ENCODE results near the gene KRTAP10-1. TPM values are rescaled to one million over a fixed set of nuclear protein-coding genes. Genes with fewer than 3 reads are reported as not detected.
"Not testable (repeated sequence)": the region's sequence is repeated elsewhere in the genome, so short reads cannot be mapped to it uniquely, and the experiment has no call there.

The KRTAP10-1 gene
- total RNA-seq, 1 donor from 2014 or later = not detected

DNA sequence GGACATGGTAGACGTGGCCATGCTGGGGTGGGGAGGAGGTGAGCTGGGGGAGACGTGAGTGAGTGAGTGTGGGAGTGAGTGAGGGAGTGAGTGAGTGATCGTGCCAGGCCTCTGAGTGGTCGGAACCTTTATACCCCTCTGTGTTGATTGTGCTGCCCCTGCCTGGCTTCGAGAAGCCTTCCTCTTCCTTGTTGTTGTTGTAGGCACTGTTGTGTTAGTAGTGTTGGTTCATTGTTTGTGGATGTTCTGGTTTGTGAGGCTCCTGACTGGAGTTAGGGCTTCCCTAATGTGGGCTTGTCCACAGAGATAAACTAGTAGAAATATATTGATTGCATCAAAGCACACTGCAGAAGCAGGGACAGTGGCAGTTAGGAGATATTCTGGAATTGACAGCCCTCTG, 18.7 kb upstream of the KRTAP10-1 start, which contains the start of gene KRTAP10-3:
TSS of gene KRTAP10-3 (minus strand) at position 101 of the 400 bp plus-strand sequence. CDS start at position 21, 80 bp downstream.
- Histone ChIP-seq H3K9me3 (replicated peaks) (peaks cover 37% of the 10 kb centered on the region), H3K27ac (replicated peaks) (no peak within 1 kb of the TSS), H3K36me3 (no peaks in the 10 kb centered on the region), H3K4me3 (no peak within 1 kb of the TSS), H3K4me1 (no peaks in the 10 kb centered on the region), H3K27me3 (ENCODE audit: low read depth) (peaks cover 45% of the 10 kb centered on the region)
- no peak for DNase-seq
- TF ChIP-seq, protein P1, sequence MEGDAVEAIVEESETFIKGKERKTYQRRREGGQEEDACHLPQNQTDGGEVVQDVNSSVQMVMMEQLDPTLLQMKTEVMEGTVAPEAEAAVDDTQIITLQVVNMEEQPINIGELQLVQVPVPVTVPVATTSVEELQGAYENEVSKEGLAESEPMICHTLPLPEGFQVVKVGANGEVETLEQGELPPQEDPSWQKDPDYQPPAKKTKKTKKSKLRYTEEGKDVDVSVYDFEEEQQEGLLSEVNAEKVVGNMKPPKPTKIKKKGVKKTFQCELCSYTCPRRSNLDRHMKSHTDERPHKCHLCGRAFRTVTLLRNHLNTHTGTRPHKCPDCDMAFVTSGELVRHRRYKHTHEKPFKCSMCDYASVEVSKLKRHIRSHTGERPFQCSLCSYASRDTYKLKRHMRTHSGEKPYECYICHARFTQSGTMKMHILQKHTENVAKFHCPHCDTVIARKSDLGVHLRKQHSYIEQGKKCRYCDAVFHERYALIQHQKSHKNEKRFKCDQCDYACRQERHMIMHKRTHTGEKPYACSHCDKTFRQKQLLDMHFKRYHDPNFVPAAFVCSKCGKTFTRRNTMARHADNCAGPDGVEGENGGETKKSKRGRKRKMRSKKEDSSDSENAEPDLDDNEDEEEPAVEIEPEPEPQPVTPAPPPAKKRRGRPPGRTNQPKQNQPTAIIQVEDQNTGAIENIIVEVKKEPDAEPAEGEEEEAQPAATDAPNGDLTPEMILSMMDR (IDR thresholded peaks at IDR 0.05; ENCODE audit: borderline replicate concordance) = no peak
- intact Hi-C loops (cut with micrococcal nuclease) = no loop called here

DNA sequence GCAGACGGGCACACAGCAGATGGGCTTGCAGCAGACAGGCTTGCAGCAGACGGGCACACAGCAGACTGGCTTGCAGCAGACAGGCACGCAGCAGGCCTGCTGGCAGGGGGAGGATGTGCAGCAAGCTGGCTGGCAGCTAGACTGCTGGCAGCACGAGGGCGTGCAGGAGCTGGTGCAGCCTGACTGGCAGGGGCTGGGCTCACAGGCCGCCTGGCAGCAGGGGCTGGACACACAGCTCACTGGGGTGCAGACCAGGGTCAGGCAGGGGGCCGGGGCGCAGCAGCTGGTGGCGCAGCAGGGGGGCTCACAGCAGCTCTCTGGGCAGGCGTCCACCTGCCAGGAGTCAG, 18.3 kb upstream of the KRTAP10-1 start:
- H3K4me3 ChIP-seq; intact Hi-C loops (cut with micrococcal nuclease); H3K27ac ChIP-seq (replicated peaks); H3K4me1 ChIP-seq; DNase-seq; H3K36me3 ChIP-seq: not testable (repeated sequence)
- Histone ChIP-seq H3K9me3 (replicated peaks) (peaks cover 34% of the 10 kb centered on the region), H3K27me3 (ENCODE audit: low read depth) (peaks cover 45% of the 10 kb centered on the region)

DNA sequence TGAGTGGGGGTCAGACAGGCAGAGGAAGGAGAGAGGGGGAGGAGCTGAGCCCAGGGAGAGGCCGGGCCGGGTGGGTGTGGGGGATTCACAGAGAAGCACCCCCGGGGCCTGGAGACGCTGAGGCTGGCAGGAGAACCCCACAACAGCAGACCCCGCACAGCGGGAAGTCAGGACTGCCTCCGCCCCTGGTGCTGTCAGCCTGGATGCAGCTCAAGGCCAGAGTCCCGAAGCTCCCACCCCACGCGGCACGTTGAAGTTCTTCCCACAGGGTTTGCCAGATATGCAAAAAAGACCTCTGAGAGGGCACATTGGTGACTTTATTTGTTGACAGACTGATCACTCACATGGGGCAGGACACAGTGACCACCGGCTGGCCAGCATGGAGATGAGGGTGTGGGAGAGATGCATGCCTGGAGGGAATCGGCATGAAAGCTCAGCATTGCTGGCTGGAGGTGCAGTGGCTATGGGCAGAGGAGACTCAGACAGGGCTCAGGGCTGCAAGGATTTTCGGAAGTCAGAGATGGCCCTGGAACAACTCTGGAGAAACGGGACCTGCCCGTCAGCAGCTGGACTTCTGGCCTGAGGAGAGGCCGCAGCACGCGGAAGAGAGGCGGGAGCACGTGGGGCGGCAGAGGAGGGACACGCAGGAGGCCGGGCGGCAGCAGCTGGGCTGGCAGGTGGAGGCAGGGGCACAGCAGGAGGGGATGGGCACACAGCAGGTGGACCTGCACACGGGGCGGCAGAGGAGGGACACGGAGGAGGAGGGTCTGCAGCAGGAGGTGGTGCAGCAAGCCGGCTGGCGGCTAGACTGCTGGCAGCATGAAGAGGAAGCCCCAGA, 17.7 kb upstream of the KRTAP10-1 start:
- no peak overlapping the region for H3K27ac ChIP-seq (replicated peaks)
- no peak for DNase-seq
- no peak overlapping the region for H3K4me3 ChIP-seq
- peaks cover 49% of the 10 kb centered on the region for H3K27me3 ChIP-seq (ENCODE audit: low read depth)
- no peaks in the 10 kb centered on the region for H3K36me3 ChIP-seq
- no peaks in the 10 kb centered on the region for H3K4me1 ChIP-seq
- peaks cover 30% of the 10 kb centered on the region for H3K9me3 ChIP-seq (replicated peaks)
- TF ChIP-seq, protein P1 (IDR thresholded peaks at IDR 0.05; ENCODE audit: borderline replicate concordance) = no peak
- intact Hi-C loops (cut with micrococcal nuclease) = no loop called here

DNA sequence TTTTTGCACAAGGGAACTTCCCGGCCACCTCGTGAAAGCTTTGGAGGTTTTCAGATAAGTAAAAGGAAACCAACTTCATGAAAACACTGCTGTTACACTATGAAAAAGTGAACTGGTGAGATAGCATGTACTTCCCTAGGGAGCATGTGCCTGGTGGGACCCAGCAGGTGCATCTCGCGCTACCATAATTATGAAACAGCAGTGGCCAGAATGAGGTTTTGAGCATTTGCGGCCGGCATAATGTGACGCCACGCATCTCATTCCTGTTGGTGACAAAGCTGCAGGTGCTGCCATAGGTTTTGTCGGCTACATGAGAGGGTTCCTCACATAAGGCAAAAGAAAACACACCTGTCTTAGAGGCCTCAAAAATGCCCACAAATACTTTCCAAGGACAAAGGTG, 16.9 kb upstream of the KRTAP10-1 start:
- Histone ChIP-seq H3K27me3 (ENCODE audit: low read depth) (peaks cover 57% of the 10 kb centered on the region), H3K4me3 (no peak overlapping the region), H3K27ac (replicated peaks) (no peak overlapping the region), H3K4me1 (no peaks in the 10 kb centered on the region), H3K36me3 (no peaks in the 10 kb centered on the region), H3K9me3 (replicated peaks) (peaks cover 22% of the 10 kb centered on the region)
- TF ChIP-seq, protein P1 (IDR thresholded peaks at IDR 0.05; ENCODE audit: borderline replicate concordance) = no peak
- intact Hi-C loops (cut with micrococcal nuclease) = no loop called here
- no peak for DNase-seq

DNA sequence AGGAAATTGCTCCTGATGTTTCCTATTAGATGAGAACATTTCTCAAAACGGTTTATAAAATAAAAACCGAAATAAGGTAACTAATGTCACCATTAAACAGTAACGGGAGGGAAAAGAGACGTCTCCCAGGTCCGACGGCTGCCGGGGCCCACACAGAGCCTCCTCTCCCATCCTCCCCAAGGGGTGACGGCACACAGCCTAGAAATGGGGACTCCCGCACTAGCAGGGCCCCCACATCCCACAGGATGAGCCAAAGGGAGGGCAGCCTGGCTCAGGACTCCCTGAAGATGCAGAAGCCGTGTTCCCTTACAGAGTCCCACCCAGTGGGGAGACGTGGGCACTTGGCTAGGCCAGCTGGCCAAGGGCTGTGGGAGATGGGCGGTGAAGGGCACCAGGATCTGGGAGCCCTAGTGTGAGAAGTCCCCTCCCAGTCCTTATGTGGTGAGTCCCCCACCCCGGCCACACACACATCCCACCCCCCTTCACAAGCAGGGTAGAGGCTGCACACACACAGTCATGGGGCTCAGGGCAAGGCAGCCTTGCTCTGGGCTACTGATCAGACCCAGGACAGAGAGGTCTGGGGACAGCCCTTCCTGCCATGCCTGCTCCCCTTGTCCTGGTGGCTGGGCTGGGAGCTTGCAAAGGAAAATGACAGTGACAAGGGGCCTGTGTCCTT, 15.3 kb upstream of the KRTAP10-1 start:
- TF ChIP-seq, protein P1 (IDR thresholded peaks at IDR 0.05; ENCODE audit: borderline replicate concordance) = no peak
- H3K27ac ChIP-seq (replicated peaks) = no peak overlapping the region
- H3K36me3 ChIP-seq = no peaks in the 10 kb centered on the region
- intact Hi-C loops (cut with micrococcal nuclease) = no loop called here
- DNase-seq = no peak
- no peaks in the 10 kb centered on the region for H3K4me1 ChIP-seq
- peaks cover 70% of the 10 kb centered on the region for H3K27me3 ChIP-seq (ENCODE audit: low read depth)
- H3K9me3 ChIP-seq (replicated peaks) = peaks cover 13% of the 10 kb centered on the region
- H3K4me3 ChIP-seq = no peak overlapping the region

DNA sequence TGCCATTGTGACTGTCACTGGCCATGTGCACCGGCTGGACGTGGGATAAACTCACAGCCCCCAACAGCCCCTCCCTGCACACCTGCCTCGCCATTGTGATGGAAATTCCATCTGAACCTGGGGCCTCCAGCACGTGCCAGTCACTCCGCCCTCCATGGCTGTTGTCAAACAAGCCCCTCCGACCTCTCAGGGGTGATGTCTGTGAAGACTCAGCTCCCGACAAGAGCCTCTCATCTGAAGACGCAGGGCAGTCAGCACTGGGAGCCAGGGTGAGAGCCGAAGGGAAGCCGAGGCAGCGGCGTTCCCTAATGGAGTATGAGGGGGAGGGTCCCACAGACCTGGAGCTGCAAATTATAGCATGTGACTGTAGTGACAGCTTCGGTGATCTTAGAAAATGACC, 12.7 kb upstream of the KRTAP10-1 start:
- no peak for DNase-seq
- peaks cover 89% of the 10 kb centered on the region for H3K27me3 ChIP-seq (ENCODE audit: low read depth)
- intact Hi-C loops (cut with micrococcal nuclease) = no loop called here
- H3K36me3 ChIP-seq = no peaks in the 10 kb centered on the region
- H3K4me1 ChIP-seq = no peaks in the 10 kb centered on the region
- TF ChIP-seq, protein P1 (IDR thresholded peaks at IDR 0.05; ENCODE audit: borderline replicate concordance) = no peak
- H3K4me3 ChIP-seq = no peak overlapping the region
- no peak overlapping the region for H3K27ac ChIP-seq (replicated peaks)
- no peaks in the 10 kb centered on the region for H3K9me3 ChIP-seq (replicated peaks)
